ENCODE data around the gene HTRA2.

DNA sequence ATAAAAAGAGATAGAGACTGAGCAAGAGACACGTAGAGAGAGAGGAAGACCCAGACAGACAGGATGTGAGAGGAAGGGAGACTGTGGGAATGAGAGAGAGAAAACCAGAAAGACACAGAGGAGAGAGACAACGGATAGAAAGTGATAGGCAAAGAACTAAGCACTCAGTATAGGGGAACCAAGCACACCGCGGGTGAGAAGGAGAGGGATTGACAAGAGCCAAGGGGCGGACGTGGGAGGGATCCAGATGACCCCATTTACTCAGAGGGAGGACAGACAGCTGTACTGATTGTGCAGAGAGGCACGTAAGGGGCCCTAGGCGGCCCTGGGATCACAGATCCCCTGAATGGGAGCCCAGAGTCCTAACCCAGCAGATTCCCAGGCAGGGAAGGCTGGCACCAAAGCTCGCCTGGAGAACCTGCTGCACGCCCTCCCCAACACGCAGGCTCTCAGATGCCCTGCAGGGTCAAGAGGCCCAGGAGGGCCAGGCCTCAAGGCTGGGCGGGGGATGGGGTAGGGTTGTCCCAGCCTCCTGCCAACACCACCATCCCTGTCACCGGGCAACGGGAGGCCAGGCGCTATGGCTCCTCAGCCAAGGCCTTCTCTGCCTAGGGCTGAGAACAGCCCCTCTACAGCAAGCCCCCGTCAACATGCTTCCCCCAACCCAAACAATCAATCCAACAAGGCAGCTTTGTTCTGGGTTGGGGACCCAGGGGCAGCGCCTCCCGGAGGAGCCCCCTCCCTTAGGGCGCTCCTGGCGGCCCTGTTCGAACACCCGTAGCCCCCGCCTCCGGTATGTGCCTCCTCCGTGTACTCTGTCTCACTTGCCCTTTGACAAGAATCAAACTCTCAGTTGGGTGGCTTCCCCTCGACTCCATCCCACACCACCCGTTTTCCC, 23.4 kb downstream of the HTRA2 start:
- no peak for TF ChIP-seq EZH2phosphoT487 (IDR thresholded peaks at IDR 0.05; ENCODE audit: insufficient read depth, low read depth)
- no peak for TF ChIP-seq EZH2 (IDR thresholded peaks at IDR 0.05; ENCODE audit: insufficient read depth, poor library complexity, severe bottlenecking)
